HG03103 (cell line): Measurements from ENCODE around the gene TANGO2.

ENCODE experiments used
- ATAC-seq: cut with Tn5 transposase; IDR thresholded peaks from one replicate; pipeline ENCODE4 v1.9.1; 2021; ENCODE audit warnings: low read depth; ENCODE audit not compliant: unreplicated experiment

TANGO2 gene

GRCh38 chr22:20024650-20025397 lies 3.9 kb downstream of the TANGO2 start:
- ATAC-seq: no peak

- ATAC-seq: no peak
These were observed 4.7 kb downstream of the TANGO2 start for GRCh38 chr22:20025401-20026203.

GRCh38 chr22:20026204-20026908 lies 5.4 kb downstream of the TANGO2 start:
- no peak for ATAC-seq

GRCh38 chr22:20026996-20027601 lies 6.2 kb downstream of the TANGO2 start:
- no peak for ATAC-seq

GRCh38 chr22:20027966-20028854 lies 7.3 kb downstream of the TANGO2 start:
- ATAC-seq: no peak

GRCh38 chr22:20028855-20029549 lies 8.1 kb downstream of the TANGO2 start:
- no peak for ATAC-seq

GRCh38 chr22:20029550-20030225 lies 8.8 kb downstream of the TANGO2 start:
- no peak for ATAC-seq

GRCh38 chr22:20031732-20032406 lies 11.0 kb downstream of the TANGO2 start:
- no peak for ATAC-seq

- ATAC-seq: no peak
These were observed 11.6 kb downstream of the TANGO2 start for GRCh38 chr22:20032407-20032991.

GRCh38 chr22:20033045-20033706 lies 12.3 kb downstream of the TANGO2 start:
- ATAC-seq: no peak

GRCh38 chr22:20034143-20034542 lies 13.2 kb downstream of the TANGO2 start:
- ATAC-seq: no peak

GRCh38 chr22:20035375-20036083 lies 14.6 kb downstream of the TANGO2 start:
- no peak for ATAC-seq

- ATAC-seq: no peak
These were observed 15.2 kb downstream of the TANGO2 start for GRCh38 chr22:20036084-20036482.

GRCh38 chr22:20036535-20037392 lies 15.9 kb downstream of the TANGO2 start:
- no peak for ATAC-seq

- no peak for ATAC-seq
These were observed 16.5 kb downstream of the TANGO2 start for GRCh38 chr22:20037419-20037818.

GRCh38 chr22:20038574-20038973 lies 17.7 kb downstream of the TANGO2 start:
- ATAC-seq: no peak
